DND-41 (cell line): ENCODE data around the gene ATG14.

ENCODE experiments used
- EZH2 ChIP-seq: IDR thresholded peaks from 3 replicates; pipeline ENCODE4 v1.6.1; 2012; ENCODE audit warnings: borderline replicate concordance, low read depth, mild to moderate bottlenecking, moderate library complexity, low read length, inconsistent platforms; ENCODE audit not compliant: severe bottlenecking
- TF ChIP-seq, protein P1 (sequence below): IDR thresholded peaks from 2 replicates; pipeline ENCODE4 v1.5.1; 2012; ENCODE audit warnings: borderline replicate concordance, low read length, moderate library complexity, mild to moderate bottlenecking; ENCODE audit not compliant: poor library complexity, severe bottlenecking; ENCODE audit errors: extremely low read depth

GRCh38 chr14:55434805-55435174 is 23.2 kb upstream of the ATG14 start:
- TF ChIP-seq, protein P1, sequence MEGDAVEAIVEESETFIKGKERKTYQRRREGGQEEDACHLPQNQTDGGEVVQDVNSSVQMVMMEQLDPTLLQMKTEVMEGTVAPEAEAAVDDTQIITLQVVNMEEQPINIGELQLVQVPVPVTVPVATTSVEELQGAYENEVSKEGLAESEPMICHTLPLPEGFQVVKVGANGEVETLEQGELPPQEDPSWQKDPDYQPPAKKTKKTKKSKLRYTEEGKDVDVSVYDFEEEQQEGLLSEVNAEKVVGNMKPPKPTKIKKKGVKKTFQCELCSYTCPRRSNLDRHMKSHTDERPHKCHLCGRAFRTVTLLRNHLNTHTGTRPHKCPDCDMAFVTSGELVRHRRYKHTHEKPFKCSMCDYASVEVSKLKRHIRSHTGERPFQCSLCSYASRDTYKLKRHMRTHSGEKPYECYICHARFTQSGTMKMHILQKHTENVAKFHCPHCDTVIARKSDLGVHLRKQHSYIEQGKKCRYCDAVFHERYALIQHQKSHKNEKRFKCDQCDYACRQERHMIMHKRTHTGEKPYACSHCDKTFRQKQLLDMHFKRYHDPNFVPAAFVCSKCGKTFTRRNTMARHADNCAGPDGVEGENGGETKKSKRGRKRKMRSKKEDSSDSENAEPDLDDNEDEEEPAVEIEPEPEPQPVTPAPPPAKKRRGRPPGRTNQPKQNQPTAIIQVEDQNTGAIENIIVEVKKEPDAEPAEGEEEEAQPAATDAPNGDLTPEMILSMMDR = no peak
- no peak for TF ChIP-seq EZH2
